CD4-positive, alpha-beta T cell (primary cell): ENCODE data around the gene IGDCC3. TPM values are rescaled to one million over a fixed set of nuclear protein-coding genes. Genes with fewer than 3 reads are reported as not detected.

Experiments used
- ATAC-seq: fragments of 200-7000 bp; cut with Tn5 transposase; one replicate; pipeline ENCODE4 v1.10.0; 2022; ENCODE audit warnings: mild to moderate bottlenecking; ENCODE audit not compliant: poor library complexity
- CTCF ChIA-PET: fragments of 350-600 bp; sonication (Branson Sonifier 250); formaldehyde crosslinking; loops from one replicate; lab custom pipeline; 2021; ENCODE audit warnings: antibody characterized with exemption, inconsistent platforms; lab: Charles Lee
- POLR2A ChIA-PET: fragments of 350-600 bp; sonication (Branson Sonifier 250); formaldehyde crosslinking; loops from one replicate; lab custom pipeline; 2021; ENCODE audit warnings: antibody characterized with exemption, inconsistent platforms; lab: Charles Lee
- DNase-seq, 14 experiments: peaks; one replicate each; pipeline ENCODE4 v3.0.0-alpha.2; 2013 to 2020; ENCODE audit warnings: mixed read lengths in 2 of 14
- H3K27ac ChIP-seq, 2 donors: one replicate each; pipeline versions ENCODE4 v1.5.1 to v1.7.0; 2013; ENCODE audit warnings: low read length in 2 of 2, low read depth in 1 of 2, mild to moderate bottlenecking in 1 of 2
- H3K27me3 ChIP-seq, 2 experiments: 1 replicate in 1 of 2; 2 replicates in 1 of 2; pipeline versions ENCODE4 v1.6.1 to v1.7.0; 2013; ENCODE audit warnings: low read length in 2 of 2, control low read depth in 1 of 2, mild to moderate bottlenecking in 1 of 2, moderate library complexity in 1 of 2; ENCODE audit not compliant: insufficient read depth in 2 of 2, control insufficient read depth in 1 of 2
- H3K36me3 ChIP-seq: one replicate; pipeline ENCODE4 v1.6.1; 2013; ENCODE audit warnings: low read length, control low read depth; ENCODE audit not compliant: insufficient read depth
- H3K4me1 ChIP-seq: one replicate; pipeline ENCODE4 v1.6.1; 2013; ENCODE audit warnings: low read length, control low read depth; ENCODE audit not compliant: insufficient read depth
- H3K4me3 ChIP-seq: one replicate; pipeline ENCODE4 v1.5.1; 2013; ENCODE audit warnings: mild to moderate bottlenecking, low read length, moderate library complexity
- H3K9me3 ChIP-seq, 2 experiments: 1 replicate in 1 of 2; 2 replicates in 1 of 2; pipeline versions ENCODE4 v1.6.1 to v1.7.0; 2013; ENCODE audit warnings: low read length in 2 of 2, mild to moderate bottlenecking in 2 of 2, control low read depth in 1 of 2, moderate library complexity in 1 of 2; ENCODE audit not compliant: control insufficient read depth in 1 of 2, insufficient read depth in 1 of 2
- H3K27ac Mint-ChIP-seq: one replicate; pipeline ENCODE4 v1.8.0; 2020; ENCODE audit warnings: mixed read lengths
- H3K27me3 Mint-ChIP-seq: one replicate; pipeline ENCODE4 v1.8.0; 2021; ENCODE audit warnings: mixed read lengths
- H3K36me3 Mint-ChIP-seq: one replicate; pipeline ENCODE4 v1.8.0; 2021; ENCODE audit warnings: low read depth, mixed read lengths
- H3K4me1 Mint-ChIP-seq: one replicate; pipeline ENCODE4 v1.8.0; 2021; ENCODE audit warnings: low read depth, mixed read lengths
- H3K4me3 Mint-ChIP-seq: one replicate; pipeline ENCODE4 v1.8.0; 2020; ENCODE audit warnings: mild to moderate bottlenecking, mixed read lengths
- H3K9me3 Mint-ChIP-seq: one replicate; pipeline ENCODE4 v1.8.0; 2020; ENCODE audit warnings: mixed read lengths
- CTCF ChIP-seq: fragments of 200-600 bp; IDR thresholded peaks from one replicate; pipeline ENCODE4 v1.8.0; 2022; ENCODE audit warnings: antibody characterized with exemption, mild to moderate bottlenecking
- intact Hi-C, 2 experiments: fragments of 100-400 bp; cut with DNase I in 1 of 2; cut with micrococcal nuclease in 1 of 2; formaldehyde crosslinking; loops; one replicate each; pipeline versions ENCODE4 v1.15.1 to v1.9.0; 2023 to 2025; cut with DNase I, micrococcal nuclease
- total RNA-seq, 174 experiments: library from RNA in 2 of 174; stranded (reverse) in 2 of 174; gene quantifications; one replicate each; pipeline ENCODE4 v1.2.3 and lab custom pipeline; 2021 to 2026

The IGDCC3 gene
- total RNA-seq, 2 experiments from 2014 or later: not detected

GRCh38 chr15:65336493-65337435, 41.0 kb downstream of the IGDCC3 start:
- ChIA-PET CTCF (interaction anchor here (1.3 kb wide), 1 partner anchor 18 kb away, joined by 3 read pairs; no protein-coding TSS in a partner anchor), POLR2A (no interaction called here)
- Histone ChIP-seq H3K9me3 (peaks cover 0 to 4% of the 10 kb centered on the region in 2 experiments), H3K27me3 (peaks cover 0 to 5% of the 10 kb centered on the region in 2 experiments), H3K36me3 (no peaks in the 10 kb centered on the region), H3K4me3 (no peak overlapping the region), H3K4me1 (no peaks in the 10 kb centered on the region), H3K27ac (no peak overlapping the region)
- intact Hi-C loops: no loop called here
- Mint-ChIP-seq H3K27me3 (peaks cover 5% of the 10 kb centered on the region), H3K4me1 (no peaks in the 10 kb centered on the region), H3K4me3 (no peak overlapping the region), H3K27ac (no peak overlapping the region), H3K9me3 (no peaks in the 10 kb centered on the region), H3K36me3 (no peaks in the 10 kb centered on the region)
- DNase-seq (no peak), ATAC-seq (no peak)
- TF ChIP-seq CTCF: no peak

- ChIA-PET CTCF (interaction anchor here (1.3 kb wide), 1 partner anchor 17 kb away, joined by 3 read pairs; no protein-coding TSS in a partner anchor), POLR2A (no interaction called here)
- H3K27ac ChIP-seq: no peak overlapping the region
- H3K9me3 ChIP-seq: peaks cover 0 to 4% of the 10 kb centered on the region in 2 experiments
- no peaks in the 10 kb centered on the region for H3K36me3 Mint-ChIP-seq
- peaks cover 0 to 4% of the 10 kb centered on the region in 2 experiments for H3K27me3 ChIP-seq
- H3K27ac Mint-ChIP-seq: no peak overlapping the region
- H3K4me3 ChIP-seq: no peak overlapping the region
- no peaks in the 10 kb centered on the region for H3K4me1 ChIP-seq
- no peaks in the 10 kb centered on the region for H3K36me3 ChIP-seq
- no peak for TF ChIP-seq CTCF
- H3K27me3 Mint-ChIP-seq: peaks cover 10% of the 10 kb centered on the region
- no peaks in the 10 kb centered on the region for H3K4me1 Mint-ChIP-seq
- H3K4me3 Mint-ChIP-seq: no peak overlapping the region
- no peak for ATAC-seq
- no peak for DNase-seq
- H3K9me3 Mint-ChIP-seq: no peaks in the 10 kb centered on the region
- intact Hi-C loops: no loop called here
These were observed 42.3 kb downstream of the IGDCC3 start for GRCh38 chr15:65335278-65336055.

- Mint-ChIP-seq H3K36me3 (no peaks in the 10 kb centered on the region), H3K27ac (no peak overlapping the region), H3K9me3 (no peaks in the 10 kb centered on the region), H3K27me3 (peaks cover 12% of the 10 kb centered on the region), H3K4me1 (no peaks in the 10 kb centered on the region), H3K4me3 (no peak overlapping the region)
- Histone ChIP-seq H3K27ac (no peak overlapping the region), H3K27me3 (peaks cover 0 to 2% of the 10 kb centered on the region in 2 experiments), H3K4me1 (no peaks in the 10 kb centered on the region), H3K4me3 (no peak overlapping the region), H3K9me3 (peaks cover 0 to 4% of the 10 kb centered on the region in 2 experiments), H3K36me3 (no peaks in the 10 kb centered on the region)
- CTCF ChIA-PET: no interaction called here
- POLR2A ChIA-PET: no interaction called here
- no peak for ATAC-seq
- DNase-seq: no peak
- TF ChIP-seq CTCF: no peak
- intact Hi-C loops: loop anchor here in 1 of 2 experiments (5.0 kb wide), 1 partner anchor 38 kb away; no protein-coding TSS in a partner anchor
These were observed 43.1 kb downstream of the IGDCC3 start for GRCh38 chr15:65334586-65335231.
